ENCODE results near the gene DNAH2.

DNA sequence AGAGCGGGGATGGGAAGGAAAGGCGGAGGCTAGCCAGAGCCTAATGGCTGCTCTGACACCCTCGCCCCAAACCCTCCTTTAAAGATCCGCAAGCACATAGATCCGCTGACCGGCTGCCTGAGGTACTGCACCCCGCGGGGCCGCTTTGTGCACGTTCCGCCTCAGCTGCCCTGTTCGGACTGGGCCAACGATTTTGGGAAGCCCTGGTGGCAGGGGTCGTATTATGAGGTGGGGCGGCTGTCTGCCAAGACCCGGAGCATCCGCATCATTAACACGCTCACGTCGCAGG is 140.9 kb downstream of the DNAH2 start:
- TF ChIP-seq POLR2AphosphoS5 (IDR thresholded peaks at IDR 0.05; ENCODE audit: low read depth, low read length): no peak
- no peak for TF ChIP-seq POLR2A (IDR thresholded peaks at IDR 0.05; ENCODE audit: low read depth, low read length)
- TF ChIP-seq POU2F2 (IDR thresholded peaks at IDR 0.05; ENCODE audit: low read depth, low read length): no peak
- no peak for TF ChIP-seq TAF1 (IDR thresholded peaks at IDR 0.05; ENCODE audit: low read depth, low read length)
- TF ChIP-seq PAX5 (IDR thresholded peaks at IDR 0.05; ENCODE audit: insufficient read depth, low read length, severe bottlenecking): no peak
- no peak for TF ChIP-seq SPI1 (IDR thresholded peaks at IDR 0.05; ENCODE audit: low read depth, low read length)
